Activated naive CD4-positive, alpha-beta T cell treated with anti-CD3 and anti-CD28 coated beads for 36 hours (primary cell): ENCODE measurements around the gene TRPM1. TPM values are rescaled to one million over a fixed set of nuclear protein-coding genes. Genes with fewer than 3 reads are reported as not detected.

Source experiments
- CTCF ChIA-PET: fragments of 350-600 bp; sonication (Branson Sonifier 250); formaldehyde crosslinking; loops from one replicate; lab custom pipeline; 2021; ENCODE audit warnings: antibody characterized with exemption; lab: Charles Lee
- DNase-seq: peaks from one replicate; pipeline ENCODE4 v3.0.0-alpha.2; 2020
- H3K27ac Mint-ChIP-seq: one replicate; pipeline ENCODE4 v1.8.0; 2021; ENCODE audit warnings: mild to moderate bottlenecking, mixed read lengths
- H3K27me3 Mint-ChIP-seq: one replicate; pipeline ENCODE4 v1.8.0; 2021; ENCODE audit warnings: low read depth, mixed read lengths
- H3K36me3 Mint-ChIP-seq: one replicate; pipeline ENCODE4 v1.8.0; 2021; ENCODE audit warnings: low read depth, mixed read lengths
- H3K4me1 Mint-ChIP-seq: one replicate; pipeline ENCODE4 v1.8.0; 2021; ENCODE audit warnings: low read depth, mixed read lengths
- H3K4me3 Mint-ChIP-seq: one replicate; pipeline ENCODE4 v1.8.0; 2021; ENCODE audit warnings: mild to moderate bottlenecking, moderate library complexity, mixed read lengths
- H3K9me3 Mint-ChIP-seq: one replicate; pipeline ENCODE4 v1.8.0; 2021; ENCODE audit warnings: mixed read lengths
- intact Hi-C: fragments of 100-400 bp; cut with micrococcal nuclease; formaldehyde crosslinking; loops from one replicate; pipeline ENCODE4 v1.15.1; 2023
- total RNA-seq, 2 experiments: library from RNA; stranded (reverse); gene quantifications; one replicate each; pipeline ENCODE4 v1.2.3, GENCODE V29; 2021

The TRPM1 gene
- total RNA-seq, 2 experiments from 2014 or later = not detected

GRCh38 chr15:30992249-30992864 is 109.2 kb downstream of the TRPM1 start:
- no peak for DNase-seq
- intact Hi-C loops = loop anchor here (5.0 kb wide), 3 partner anchors 335 to 445 kb away; partner anchors contain the start of genes ARHGAP11B and KLF13
- Mint-ChIP-seq H3K27ac (peak overlapping the region; percentile 54), H3K4me1 (peaks cover 27% of the 10 kb centered on the region), H3K27me3 (no peaks in the 10 kb centered on the region), H3K9me3 (no peaks in the 10 kb centered on the region), H3K36me3 (peaks cover 3% of the 10 kb centered on the region), H3K4me3 (peak overlapping the region; percentile 84)
- CTCF ChIA-PET = interaction anchor here (0.8 kb wide), 1 partner anchor 21 kb away, joined by 3 read pairs; no protein-coding TSS in a partner anchor

- Mint-ChIP-seq H3K27me3 (no peaks in the 10 kb centered on the region), H3K36me3 (peaks cover 5% of the 10 kb centered on the region), H3K27ac (peak within 1 kb of the TSS; percentile 77), H3K9me3 (no peaks in the 10 kb centered on the region), H3K4me1 (peaks cover 30% of the 10 kb centered on the region), H3K4me3 (peak within 1 kb of the TSS; percentile 92)
- peak; percentile 65 for DNase-seq
- CTCF ChIA-PET = interaction anchor here (0.8 kb wide), 1 partner anchor 21 kb away, joined by 3 read pairs; no protein-coding TSS in a partner anchor
- intact Hi-C loops = loop anchor here (1.0 to 5.0 kb wide), 5 partner anchors 23 to 446 kb away; partner anchors contain the start of genes ARHGAP11B, FAN1 and KLF13
Measured at GRCh38 chr15:30991255-30992235, 110.0 kb downstream of the TRPM1 start, which contains the start of gene MTMR10. Gene MTMR10, minus strand, starts transcription at chr15:30991628. Its CDS starts 122 bp downstream, at chr15:30991506.

- H3K36me3 Mint-ChIP-seq = peaks cover 7% of the 10 kb centered on the region
Measured at GRCh38 chr15:30990446-30991254, 110.9 kb downstream of the TRPM1 start.

GRCh38 chr15:30990036-30990435 is 111.5 kb downstream of the TRPM1 start:
- intact Hi-C loops = loop anchor here (2.0 to 5.0 kb wide), 4 partner anchors 25 to 447 kb away; partner anchors contain the start of genes ARHGAP11B and KLF13
- no peak for DNase-seq
- Mint-ChIP-seq H3K27ac (no peak overlapping the region), H3K4me3 (peak overlapping the region; percentile 92), H3K36me3 (peaks cover 8% of the 10 kb centered on the region), H3K9me3 (no peaks in the 10 kb centered on the region), H3K4me1 (peaks cover 33% of the 10 kb centered on the region), H3K27me3 (no peaks in the 10 kb centered on the region)
- CTCF ChIA-PET = interaction anchor here (0.8 to 1.0 kb wide), 2 partner anchors 8 to 9 kb away, joined by 3 read pairs; no protein-coding TSS in a partner anchor

More at GRCh38 chr15:30990446-30991254, 110.9 kb downstream of the TRPM1 start:
- Mint-ChIP-seq H3K4me1 (peaks cover 31% of the 10 kb centered on the region), H3K9me3 (no peaks in the 10 kb centered on the region), H3K4me3 (peak overlapping the region; percentile 92), H3K27ac (peak overlapping the region; percentile 77), H3K27me3 (no peaks in the 10 kb centered on the region)
- intact Hi-C loops = loop anchor here (1.0 to 5.0 kb wide), 5 partner anchors 24 to 447 kb away; partner anchors contain the start of genes ARHGAP11B, FAN1 and KLF13
- CTCF ChIA-PET = interaction anchor here (0.8 to 1.0 kb wide), 2 partner anchors 8 to 10 kb away, joined by 3 read pairs; no protein-coding TSS in a partner anchor
- DNase-seq = no peak

GRCh38 chr15:30985081-30985531 is 116.4 kb downstream of the TRPM1 start:
- DNase-seq = no peak
- Mint-ChIP-seq H3K27me3 (no peaks in the 10 kb centered on the region), H3K4me1 (peaks cover 55% of the 10 kb centered on the region), H3K4me3 (no peak overlapping the region), H3K9me3 (no peaks in the 10 kb centered on the region), H3K36me3 (peaks cover 13% of the 10 kb centered on the region), H3K27ac (no peak overlapping the region)
- intact Hi-C loops = no loop called here
- CTCF ChIA-PET = interaction anchor here (0.6 kb wide), 1 partner anchor 9 kb away, joined by 5 read pairs; no protein-coding TSS in a partner anchor

- CTCF ChIA-PET = interaction anchor here (0.7 kb wide), 1 partner anchor 1515 kb away, joined by 3 read pairs; no protein-coding TSS in a partner anchor
- no peak overlapping the region for H3K4me3 Mint-ChIP-seq
- H3K27ac Mint-ChIP-seq = no peak overlapping the region
Measured at GRCh38 chr15:30984542-30984941, 117.0 kb downstream of the TRPM1 start.

GRCh38 chr15:30984118-30984517 is 117.4 kb downstream of the TRPM1 start:
- H3K27ac Mint-ChIP-seq = no peak overlapping the region
- H3K36me3 Mint-ChIP-seq = peaks cover 15% of the 10 kb centered on the region
- H3K9me3 Mint-ChIP-seq = no peaks in the 10 kb centered on the region
- no peaks in the 10 kb centered on the region for H3K27me3 Mint-ChIP-seq
- no peak overlapping the region for H3K4me3 Mint-ChIP-seq
- CTCF ChIA-PET = interaction anchor here (0.7 kb wide), 1 partner anchor 1514 kb away, joined by 3 read pairs; no protein-coding TSS in a partner anchor
- DNase-seq = no peak
- peaks cover 58% of the 10 kb centered on the region for H3K4me1 Mint-ChIP-seq
- intact Hi-C loops = no loop called here

More at GRCh38 chr15:30984542-30984941, 117.0 kb downstream of the TRPM1 start:
- DNase-seq = no peak
- Mint-ChIP-seq H3K27me3 (no peaks in the 10 kb centered on the region), H3K4me1 (peaks cover 56% of the 10 kb centered on the region), H3K36me3 (peaks cover 15% of the 10 kb centered on the region), H3K9me3 (no peaks in the 10 kb centered on the region)
- intact Hi-C loops = no loop called here

- CTCF ChIA-PET = interaction anchor here (0.6 kb wide), 1 partner anchor 291 kb away, joined by 3 read pairs; no protein-coding TSS in a partner anchor
- intact Hi-C loops = no loop called here
- Mint-ChIP-seq H3K9me3 (no peaks in the 10 kb centered on the region), H3K27me3 (no peaks in the 10 kb centered on the region), H3K27ac (no peak overlapping the region), H3K4me3 (no peak overlapping the region), H3K36me3 (peaks cover 14% of the 10 kb centered on the region), H3K4me1 (peaks cover 37% of the 10 kb centered on the region)
- DNase-seq = no peak
Measured at GRCh38 chr15:30979457-30979856, 122.1 kb downstream of the TRPM1 start.

- intact Hi-C loops = no loop called here
- no peaks in the 10 kb centered on the region for H3K27me3 Mint-ChIP-seq
- peaks cover 18% of the 10 kb centered on the region for H3K36me3 Mint-ChIP-seq
- H3K4me3 Mint-ChIP-seq = no peak overlapping the region
- DNase-seq = no peak
- peaks cover 31% of the 10 kb centered on the region for H3K4me1 Mint-ChIP-seq
- H3K27ac Mint-ChIP-seq = no peak overlapping the region
- no peaks in the 10 kb centered on the region for H3K9me3 Mint-ChIP-seq
- CTCF ChIA-PET = interaction anchor here (2.0 kb wide), 1 partner anchor 151 kb away, joined by 6 read pairs; no protein-coding TSS in a partner anchor
Measured at GRCh38 chr15:30978328-30978727, 123.2 kb downstream of the TRPM1 start.

GRCh38 chr15:30974112-30974511 is 127.4 kb downstream of the TRPM1 start:
- CTCF ChIA-PET = no interaction called here
- no peak for DNase-seq
- no peak overlapping the region for H3K27ac Mint-ChIP-seq
- intact Hi-C loops = no loop called here
- no peak overlapping the region for H3K4me3 Mint-ChIP-seq
- peaks cover 9% of the 10 kb centered on the region for H3K4me1 Mint-ChIP-seq
- H3K36me3 Mint-ChIP-seq = peaks cover 23% of the 10 kb centered on the region
- no peaks in the 10 kb centered on the region for H3K27me3 Mint-ChIP-seq
- H3K9me3 Mint-ChIP-seq = no peaks in the 10 kb centered on the region

- intact Hi-C loops = no loop called here
- CTCF ChIA-PET = no interaction called here
- no peak overlapping the region for H3K27ac Mint-ChIP-seq
- DNase-seq = no peak
- H3K4me1 Mint-ChIP-seq = peaks cover 6% of the 10 kb centered on the region
- no peaks in the 10 kb centered on the region for H3K27me3 Mint-ChIP-seq
- H3K4me3 Mint-ChIP-seq = no peak overlapping the region
- peaks cover 20% of the 10 kb centered on the region for H3K36me3 Mint-ChIP-seq
- no peaks in the 10 kb centered on the region for H3K9me3 Mint-ChIP-seq
Measured at GRCh38 chr15:30973379-30973778, 128.1 kb downstream of the TRPM1 start.
